ENCODE results near the gene TMEM79.

TMEM79 gene

DNA sequence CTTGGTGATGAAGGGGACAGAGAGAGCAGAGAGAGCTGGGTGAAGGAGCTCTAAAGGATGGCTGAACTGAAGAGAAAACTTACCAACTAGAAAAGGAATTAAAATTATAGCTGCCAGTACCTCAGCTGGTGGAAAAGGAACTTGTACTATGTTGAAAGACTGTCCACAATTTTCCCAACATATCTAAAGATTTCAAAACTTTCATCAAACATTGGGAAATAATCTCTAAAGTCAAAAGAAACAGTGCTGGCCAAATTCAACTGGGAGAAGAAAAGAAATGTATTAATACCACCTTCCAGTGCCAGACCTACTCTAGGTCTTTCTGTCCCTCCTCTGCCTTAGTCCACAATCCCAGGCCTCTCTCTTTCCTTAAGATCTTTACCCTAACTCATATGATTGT, 7.6 kb upstream of the TMEM79 start:
- H3K36me3 ChIP-seq (ENCODE audit: insufficient read depth, low read length): peaks cover 92% of the 10 kb centered on the region
- no peak overlapping the region for H3K27ac ChIP-seq
- no peaks in the 10 kb centered on the region for H3K9me3 ChIP-seq (ENCODE audit: low read depth, low read length)
- TF ChIP-seq POLR2AphosphoS5 (IDR thresholded peaks at IDR 0.05; ENCODE audit: borderline replicate concordance, low read depth, low read length): no peak
- no peak for TF ChIP-seq EZH2 (IDR thresholded peaks at IDR 0.05)
- TF ChIP-seq FOXP2 (optimal IDR thresholded peaks at IDR 0.05; ENCODE audit: control extremely low read depth, extremely low read length, insufficient read depth): no peak
- no peak overlapping the region for H3K9ac ChIP-seq (ENCODE audit: insufficient read length)
- no peak for DNase-seq (ENCODE audit: low read depth, low spot score)
- no peak overlapping the region for H3K4me3 ChIP-seq

- TF ChIP-seq EZH2 (IDR thresholded peaks at IDR 0.05) (no peak), FOXP2 (optimal IDR thresholded peaks at IDR 0.05; ENCODE audit: control extremely low read depth, extremely low read length, insufficient read depth) (no peak), POLR2AphosphoS5 (IDR thresholded peaks at IDR 0.05; ENCODE audit: borderline replicate concordance, low read depth, low read length) (no peak)
- Histone ChIP-seq H3K27ac (no peak overlapping the region), H3K9ac (ENCODE audit: insufficient read length) (no peak overlapping the region), H3K9me3 (ENCODE audit: low read depth, low read length) (no peaks in the 10 kb centered on the region), H3K36me3 (ENCODE audit: insufficient read depth, low read length) (peaks cover 87% of the 10 kb centered on the region), H3K4me3 (no peak overlapping the region)
- no peak for DNase-seq (ENCODE audit: low read depth, low spot score)
These were observed 7.2 kb upstream of the TMEM79 start for GRCh38 chr1:156276966-156277381.

DNA sequence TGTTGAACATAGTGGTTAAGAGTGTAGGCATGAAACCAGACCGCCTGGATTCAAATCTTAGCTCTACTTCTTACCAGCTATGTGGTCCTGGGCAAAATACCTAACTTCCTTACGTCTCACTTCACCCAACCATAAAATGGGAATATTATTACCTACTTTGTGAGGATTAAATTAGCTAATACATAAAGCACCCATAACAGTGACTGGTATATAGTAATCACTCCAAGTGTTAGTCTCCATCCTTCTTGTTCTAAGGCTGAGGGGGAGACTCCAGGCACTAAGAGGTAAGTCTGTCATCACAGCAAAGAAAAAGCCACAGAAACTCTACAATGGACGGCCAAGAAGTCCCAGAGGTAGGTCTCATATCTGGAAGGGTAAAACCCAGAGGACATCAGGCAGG, 4.3 kb upstream of the TMEM79 start:
- Histone ChIP-seq H3K4me3 (no peak overlapping the region), H3K27ac (no peak overlapping the region), H3K9me3 (ENCODE audit: low read depth, low read length) (no peaks in the 10 kb centered on the region), H3K9ac (ENCODE audit: insufficient read length) (no peak overlapping the region), H3K36me3 (ENCODE audit: insufficient read depth, low read length) (peaks cover 58% of the 10 kb centered on the region)
- DNase-seq (ENCODE audit: low read depth, low spot score): no peak
- TF ChIP-seq FOXP2 (optimal IDR thresholded peaks at IDR 0.05; ENCODE audit: control extremely low read depth, extremely low read length, insufficient read depth): no peak
- no peak for TF ChIP-seq EZH2 (IDR thresholded peaks at IDR 0.05)
- TF ChIP-seq POLR2AphosphoS5 (IDR thresholded peaks at IDR 0.05; ENCODE audit: borderline replicate concordance, low read depth, low read length): no peak

GRCh38 chr1:156281281-156281680, 2.8 kb upstream of the TMEM79 start:
- H3K9ac ChIP-seq (ENCODE audit: insufficient read length): peak overlapping the region; percentile 98
- H3K4me3 ChIP-seq: peak overlapping the region; percentile 87
- no peaks in the 10 kb centered on the region for H3K9me3 ChIP-seq (ENCODE audit: low read depth, low read length)
- DNase-seq (ENCODE audit: low read depth, low spot score): no peak
- H3K36me3 ChIP-seq (ENCODE audit: insufficient read depth, low read length): peaks cover 46% of the 10 kb centered on the region
- no peak overlapping the region for H3K27ac ChIP-seq
- TF ChIP-seq FOXP2 (optimal IDR thresholded peaks at IDR 0.05; ENCODE audit: control extremely low read depth, extremely low read length, insufficient read depth): no peak
- TF ChIP-seq EZH2 (IDR thresholded peaks at IDR 0.05): no peak
- no peak for TF ChIP-seq POLR2AphosphoS5 (IDR thresholded peaks at IDR 0.05; ENCODE audit: borderline replicate concordance, low read depth, low read length)

GRCh38 chr1:156281693-156282478, 2.2 kb upstream of the TMEM79 start:
- peak; percentile 29; the same call in 1 of the 2 replicates for TF ChIP-seq POLR2AphosphoS5 (IDR thresholded peaks at IDR 0.05; ENCODE audit: borderline replicate concordance, low read depth, low read length)
- no peak for TF ChIP-seq EZH2 (IDR thresholded peaks at IDR 0.05)
- no peak for TF ChIP-seq FOXP2 (optimal IDR thresholded peaks at IDR 0.05; ENCODE audit: control extremely low read depth, extremely low read length, insufficient read depth)
- no peak for DNase-seq (ENCODE audit: low read depth, low spot score)
- H3K27ac ChIP-seq: peak overlapping the region; percentile 90
- peaks cover 40% of the 10 kb centered on the region for H3K36me3 ChIP-seq (ENCODE audit: insufficient read depth, low read length)
- peak overlapping the region; percentile 87 for H3K4me3 ChIP-seq
- H3K9ac ChIP-seq (ENCODE audit: insufficient read length): peak overlapping the region; percentile 98
- no peaks in the 10 kb centered on the region for H3K9me3 ChIP-seq (ENCODE audit: low read depth, low read length)

- Histone ChIP-seq H3K9me3 (ENCODE audit: low read depth, low read length) (no peaks in the 10 kb centered on the region), H3K4me3 (peak within 1 kb of the TSS; percentile 87), H3K27ac (peak within 1 kb of the TSS; percentile 90), H3K36me3 (ENCODE audit: insufficient read depth, low read length) (peaks cover 32% of the 10 kb centered on the region), H3K9ac (ENCODE audit: insufficient read length) (peak within 1 kb of the TSS; percentile 98)
- TF ChIP-seq EZH2 (IDR thresholded peaks at IDR 0.05) (no peak), POLR2AphosphoS5 (IDR thresholded peaks at IDR 0.05; ENCODE audit: borderline replicate concordance, low read depth, low read length) (peak; percentile 95), FOXP2 (optimal IDR thresholded peaks at IDR 0.05; ENCODE audit: control extremely low read depth, extremely low read length, insufficient read depth) (no peak)
- peak; percentile 98 for DNase-seq (ENCODE audit: low read depth, low spot score)
These were observed 1.5 kb upstream of the TMEM79 start, which contains the start of gene SMG5 for GRCh38 chr1:156282479-156283222. Gene SMG5, minus strand, starts transcription at chr1:156282825. Its CDS starts 145 bp downstream, at chr1:156282680.

- Histone ChIP-seq H3K9ac (ENCODE audit: insufficient read length) (peak overlapping the region; percentile 98), H3K36me3 (ENCODE audit: insufficient read depth, low read length) (peaks cover 24% of the 10 kb centered on the region), H3K27ac (no peak overlapping the region), H3K9me3 (ENCODE audit: low read depth, low read length) (no peaks in the 10 kb centered on the region), H3K4me3 (peak overlapping the region; percentile 87)
- TF ChIP-seq POLR2AphosphoS5 (IDR thresholded peaks at IDR 0.05; ENCODE audit: borderline replicate concordance, low read depth, low read length) (no peak), FOXP2 (optimal IDR thresholded peaks at IDR 0.05; ENCODE audit: control extremely low read depth, extremely low read length, insufficient read depth) (no peak)
- no peak for DNase-seq (ENCODE audit: low read depth, low spot score)
These were observed 604 bp upstream of the TMEM79 start for GRCh38 chr1:156283521-156283920.

DNA sequence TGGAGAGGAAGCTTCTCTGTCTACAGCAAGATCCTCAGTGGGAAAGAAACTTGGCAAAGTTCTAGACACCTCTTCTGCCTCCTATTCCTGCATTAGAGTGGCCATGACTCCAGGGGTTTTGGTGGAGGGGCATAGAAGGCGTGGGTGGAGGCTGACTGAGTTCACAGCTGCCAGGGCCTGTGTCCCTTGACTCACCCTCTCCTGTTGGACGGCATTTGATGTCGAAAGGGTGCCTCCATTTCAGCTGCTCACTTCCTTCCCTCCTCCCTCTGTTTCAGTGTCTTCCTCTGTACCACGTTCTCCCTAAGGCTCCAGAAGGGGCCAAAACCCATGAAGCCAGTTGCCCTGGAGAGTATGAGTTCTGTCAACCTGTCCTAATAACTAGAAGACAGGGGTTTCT, 632 bp downstream of the TMEM79 start:
- DNase-seq (ENCODE audit: low read depth, low spot score): no peak
- Histone ChIP-seq H3K9ac (ENCODE audit: insufficient read length) (no peak overlapping the region), H3K4me3 (no peak overlapping the region), H3K9me3 (ENCODE audit: low read depth, low read length) (no peaks in the 10 kb centered on the region), H3K27ac (no peak overlapping the region), H3K36me3 (ENCODE audit: insufficient read depth, low read length) (peaks cover 12% of the 10 kb centered on the region)
- no peak for TF ChIP-seq FOXP2 (optimal IDR thresholded peaks at IDR 0.05; ENCODE audit: control extremely low read depth, extremely low read length, insufficient read depth)
- no peak for TF ChIP-seq EZH2 (IDR thresholded peaks at IDR 0.05)
- TF ChIP-seq POLR2AphosphoS5 (IDR thresholded peaks at IDR 0.05; ENCODE audit: borderline replicate concordance, low read depth, low read length): no peak

Measured in SK-N-MC (cell line).